Fibroblast of peridontal ligament (primary cell): ENCODE data around the gene SPACA1.
"Not testable (repeated sequence)": the region's sequence is repeated elsewhere in the genome, so short reads cannot be mapped to it uniquely, and the experiment has no call there.

Experiments
- DNase-seq: peaks from one replicate; pipeline ENCODE4 v3.0.0-alpha.2; 2010; ENCODE audit errors: extremely low read depth

The SPACA1 gene

DNA sequence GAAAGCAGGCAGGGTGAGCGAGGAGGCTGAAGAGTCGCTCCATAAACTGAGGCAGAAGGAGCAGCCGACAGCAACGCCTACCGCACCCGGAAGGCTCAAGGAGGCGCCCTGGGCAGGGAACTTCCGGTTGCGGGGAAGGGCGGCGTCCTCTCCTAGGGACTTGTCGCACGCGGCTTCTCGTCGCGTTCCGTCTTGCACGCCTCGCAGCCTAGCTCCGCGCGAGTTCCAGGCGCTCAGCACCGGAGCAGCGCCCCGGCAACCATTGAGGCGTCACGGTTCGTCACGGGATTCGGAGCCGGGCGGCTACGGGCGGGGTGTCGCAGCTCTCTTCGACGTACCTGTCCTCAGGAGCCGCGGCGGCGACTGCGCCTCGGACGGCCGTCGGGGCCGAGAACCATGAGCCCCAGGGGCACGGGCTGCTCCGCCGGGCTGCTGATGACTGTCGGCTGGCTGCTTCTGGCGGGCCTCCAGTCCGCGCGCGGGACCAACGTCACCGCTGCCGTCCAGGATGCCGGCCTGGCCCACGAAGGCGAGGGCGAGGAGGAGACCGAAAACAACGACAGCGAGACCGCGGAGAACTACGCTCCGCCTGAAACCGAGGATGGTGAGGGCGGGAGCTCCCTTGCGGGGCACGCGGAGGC lies at the start of gene SPACA1:
SPACA1 (plus strand) TSS at position 332 of the 641 bp plus-strand sequence; CDS start at position 397, 65 bp downstream.
- no peak for DNase-seq

- no peak for DNase-seq
These were observed 46.9 kb upstream of the SPACA1 start for GRCh38 chr6:88000713-88001112.

DNA sequence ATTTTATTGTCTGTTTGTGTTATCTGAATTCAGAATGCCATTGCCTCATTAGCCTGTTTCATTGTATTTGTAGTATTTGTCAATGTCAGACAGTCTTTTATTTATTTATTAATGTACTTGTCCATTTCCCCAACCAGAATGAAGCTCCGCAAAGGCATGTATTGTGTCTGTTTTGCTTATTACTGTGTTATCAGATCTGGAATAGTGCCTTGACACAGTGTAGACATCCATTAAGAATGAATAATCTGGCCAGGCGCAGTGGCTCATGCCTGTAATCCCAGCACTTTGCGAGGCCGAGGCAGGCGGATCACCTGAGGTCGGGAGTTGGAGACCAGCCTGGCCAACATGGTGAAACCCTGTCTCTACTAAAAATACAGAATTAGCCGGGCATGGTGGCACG lies 46.4 kb upstream of the SPACA1 start:
- DNase-seq = not testable (repeated sequence)

DNA sequence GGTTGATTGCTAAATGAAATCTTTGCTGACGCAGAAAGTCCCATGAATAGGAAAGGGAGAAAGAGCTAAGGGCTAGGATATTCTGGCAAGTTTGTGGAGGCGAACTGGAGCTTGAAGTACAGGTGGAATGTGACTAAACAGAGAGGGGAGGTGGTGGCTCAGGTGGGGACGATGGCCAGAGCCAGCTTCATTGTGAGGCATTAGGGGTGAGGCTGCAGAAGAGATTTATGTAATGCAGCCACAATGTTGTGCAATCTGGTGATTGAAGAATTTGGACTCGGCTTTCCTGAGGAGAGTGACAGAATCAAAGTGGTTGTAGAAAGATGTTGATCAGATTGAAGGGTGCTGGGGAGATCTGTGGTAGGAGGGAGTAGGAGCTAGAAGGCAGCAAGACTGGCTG lies 42.9 kb upstream of the SPACA1 start:
- no peak for DNase-seq

GRCh38 chr6:88006557-88006956 lies 41.1 kb upstream of the SPACA1 start:
- DNase-seq = no peak

- no peak for DNase-seq
These were observed 39.2 kb upstream of the SPACA1 start for GRCh38 chr6:88008411-88008810.

GRCh38 chr6:88008831-88009231 lies 38.8 kb upstream of the SPACA1 start:
- peak; percentile 3 for DNase-seq

DNA sequence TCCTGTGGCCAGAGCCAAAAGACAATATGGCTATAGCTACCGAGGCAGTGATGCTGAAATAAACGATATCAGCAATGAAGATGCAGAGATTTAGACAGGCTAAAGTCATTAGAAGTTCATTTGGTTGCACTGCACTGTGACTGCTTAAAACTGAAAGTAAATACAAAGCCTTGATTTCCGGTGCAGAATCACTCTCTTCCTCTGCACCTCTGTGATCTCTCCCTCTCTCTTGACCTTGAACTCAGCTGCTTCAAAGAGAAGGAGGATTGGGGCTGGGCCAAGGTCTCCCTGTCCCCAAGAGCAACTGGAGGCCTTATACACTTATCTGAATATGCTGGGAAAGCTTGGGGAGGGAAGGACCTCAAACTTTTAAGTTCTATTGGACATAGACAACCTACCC lies 34.6 kb upstream of the SPACA1 start:
- no peak for DNase-seq

GRCh38 chr6:88013554-88013953 lies 34.1 kb upstream of the SPACA1 start:
- no peak for DNase-seq

DNA sequence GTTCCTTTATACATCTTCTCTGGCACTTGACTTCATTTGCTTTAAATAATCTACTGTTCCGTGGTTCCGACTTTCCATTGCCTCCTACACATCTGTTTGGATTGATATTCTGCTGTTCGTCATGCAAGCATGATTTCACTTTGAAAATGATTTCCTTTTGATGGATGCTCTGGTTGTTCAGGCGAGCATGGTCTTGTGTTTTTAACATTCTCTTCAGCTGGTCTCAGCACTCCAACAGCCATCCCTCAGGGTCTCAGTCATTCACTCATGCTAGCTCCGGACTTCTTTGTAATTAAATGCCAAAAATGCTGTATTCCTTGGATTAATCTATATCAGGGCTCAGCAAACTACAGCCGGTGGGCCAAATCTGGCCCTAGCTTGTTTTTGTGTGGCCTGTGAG lies 27.2 kb upstream of the SPACA1 start:
- DNase-seq = no peak

DNA sequence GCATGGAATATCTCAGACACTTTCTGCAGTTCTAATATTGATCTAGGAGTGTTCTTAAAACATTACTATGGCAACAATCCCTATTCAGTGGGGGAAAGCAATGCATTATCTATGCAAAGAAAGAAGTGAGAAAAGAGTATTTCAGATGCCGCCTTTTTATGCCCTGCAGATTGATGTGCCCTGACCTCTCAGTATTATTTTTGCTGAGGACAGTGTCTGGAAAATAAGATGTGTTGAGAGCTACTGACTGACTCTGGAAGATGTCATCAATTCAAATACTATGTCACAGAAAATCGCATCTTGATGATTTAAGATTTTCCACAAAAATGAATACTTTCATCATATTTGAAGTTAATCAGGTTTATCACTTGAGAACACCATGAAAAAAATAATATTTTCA lies 22.9 kb upstream of the SPACA1 start:
- DNase-seq = no peak

DNA sequence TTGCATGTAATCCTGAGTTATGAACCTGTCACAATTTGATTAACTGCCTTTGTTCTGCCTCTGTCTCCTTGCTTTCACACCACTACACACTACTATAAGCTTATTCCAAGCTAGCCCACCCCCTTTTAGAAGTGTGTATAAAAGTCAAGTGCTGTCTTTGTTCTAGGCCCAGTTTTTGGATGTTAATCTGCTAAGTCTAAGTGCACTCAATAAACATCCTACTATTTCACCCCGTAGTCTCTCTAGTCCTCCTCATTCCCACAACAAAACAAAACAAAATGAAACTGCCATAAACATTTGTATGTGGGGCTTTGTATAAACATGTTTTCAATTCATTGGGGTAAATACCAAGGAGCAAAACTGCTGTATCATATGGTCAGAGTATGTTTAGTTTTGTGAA lies 16.1 kb upstream of the SPACA1 start:
- no peak for DNase-seq

GRCh38 chr6:88044530-88044929 lies 3.1 kb upstream of the SPACA1 start:
- no peak for DNase-seq

DNA sequence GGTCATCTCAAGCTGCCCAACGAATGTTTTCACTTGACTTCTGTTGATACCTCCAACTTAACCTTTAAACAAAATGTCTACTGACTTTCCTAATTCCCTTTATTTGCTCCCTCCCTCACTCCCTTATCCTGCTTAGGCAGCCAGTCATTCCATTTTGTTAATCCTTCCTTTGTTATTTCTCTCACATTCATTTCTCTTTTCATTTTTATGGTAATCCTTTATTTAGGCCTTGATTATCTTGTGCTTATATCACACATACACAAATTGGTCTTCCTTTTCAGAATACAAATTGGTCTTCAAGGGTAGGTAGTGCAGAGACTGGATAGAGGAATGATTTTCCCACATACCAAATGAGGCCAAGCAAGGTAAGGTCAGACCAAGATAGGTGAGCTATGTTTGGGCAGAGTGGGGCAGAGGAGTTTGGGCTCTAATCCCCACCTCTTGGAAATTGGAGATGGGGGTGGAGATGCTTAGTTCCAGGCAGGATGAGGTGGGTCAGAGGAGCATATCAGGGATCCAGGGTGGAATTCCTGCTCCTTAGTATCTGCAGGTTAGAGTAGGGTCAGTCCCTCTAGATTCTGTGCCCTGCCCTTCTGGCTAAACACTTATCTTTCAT lies 2.0 kb upstream of the SPACA1 start:
- no peak for DNase-seq

DNA sequence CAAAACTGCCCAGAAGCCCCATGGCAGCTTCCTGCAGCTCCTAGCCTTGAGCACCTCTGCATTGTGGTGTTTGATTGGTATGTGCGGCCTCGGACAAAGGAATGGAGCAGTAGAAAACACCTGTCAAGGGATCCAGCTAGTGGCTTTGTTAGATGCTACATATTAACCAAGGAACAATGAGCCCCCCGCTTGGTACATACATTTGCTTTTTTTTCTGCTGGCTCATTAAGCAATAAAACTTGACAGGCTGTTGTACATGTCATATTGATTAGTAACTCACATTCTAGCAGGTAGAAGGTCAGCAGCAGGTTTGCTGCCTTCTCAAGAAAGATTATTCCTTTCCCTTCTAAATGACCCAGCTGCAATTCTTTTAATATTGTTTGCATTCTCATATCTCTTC lies 937 bp downstream of the SPACA1 start:
- no peak for DNase-seq

GRCh38 chr6:88050140-88050818 lies 2.6 kb downstream of the SPACA1 start:
- no peak for DNase-seq

DNA sequence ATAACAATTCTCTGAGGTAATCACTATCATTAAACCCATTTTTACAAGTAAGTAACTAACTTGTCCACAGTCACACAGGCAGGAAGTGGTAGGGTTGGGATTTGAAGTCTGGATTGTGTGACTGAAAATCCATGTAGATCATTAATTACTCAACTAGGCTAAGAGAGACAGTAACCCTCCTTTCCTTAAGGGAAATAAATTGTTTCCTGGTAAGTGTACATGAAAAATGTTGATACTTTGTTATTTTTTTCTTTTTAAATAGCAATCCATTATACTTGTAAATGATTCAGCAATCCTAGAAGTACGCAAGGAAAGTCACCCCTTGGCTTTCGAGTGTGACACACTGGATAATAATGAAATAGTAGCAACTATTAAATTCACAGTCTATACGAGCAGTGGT lies 11.6 kb downstream of the SPACA1 start:
- DNase-seq = no peak

DNA sequence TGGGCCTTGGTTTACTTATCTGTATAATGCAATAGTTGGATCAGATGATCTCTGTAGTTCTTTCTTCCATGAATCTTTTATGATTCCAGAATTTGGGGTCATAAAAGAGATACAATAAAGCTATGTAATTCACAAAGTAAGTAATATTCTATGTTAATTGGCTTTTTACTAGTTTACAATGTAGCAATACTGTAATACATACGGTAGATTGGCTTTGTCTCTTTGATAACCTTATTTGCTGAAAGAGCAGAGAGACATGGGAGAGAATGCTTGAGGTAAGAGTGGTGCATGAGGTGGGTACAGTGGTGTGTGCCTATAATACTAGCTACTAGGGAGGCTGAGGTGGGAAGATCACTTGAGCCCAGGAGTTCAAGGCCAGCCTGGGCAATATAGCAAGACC lies 14.7 kb downstream of the SPACA1 start:
- no peak for DNase-seq

- DNase-seq = no peak
These were observed 24.8 kb downstream of the SPACA1 start for GRCh38 chr6:88072462-88072861.

DNA sequence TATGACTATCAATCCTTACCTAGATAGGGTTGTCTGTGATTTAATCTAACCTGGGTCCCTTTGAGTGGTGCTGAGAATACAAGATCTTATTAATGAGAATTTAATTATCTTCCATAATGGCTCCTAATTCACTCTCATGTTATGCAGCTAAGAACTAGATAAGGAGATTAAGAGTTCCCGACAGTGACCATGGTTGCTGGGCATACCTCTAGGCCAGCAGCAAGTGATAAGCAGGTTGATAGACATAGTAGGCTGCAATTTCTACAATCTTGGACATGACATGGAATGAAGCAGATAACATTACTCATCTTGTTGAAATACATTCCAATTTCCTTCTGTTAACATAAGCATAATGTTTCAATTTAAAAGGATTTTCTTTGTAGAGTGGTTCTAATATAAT lies 27.1 kb downstream of the SPACA1 start:
- no peak for DNase-seq

DNA sequence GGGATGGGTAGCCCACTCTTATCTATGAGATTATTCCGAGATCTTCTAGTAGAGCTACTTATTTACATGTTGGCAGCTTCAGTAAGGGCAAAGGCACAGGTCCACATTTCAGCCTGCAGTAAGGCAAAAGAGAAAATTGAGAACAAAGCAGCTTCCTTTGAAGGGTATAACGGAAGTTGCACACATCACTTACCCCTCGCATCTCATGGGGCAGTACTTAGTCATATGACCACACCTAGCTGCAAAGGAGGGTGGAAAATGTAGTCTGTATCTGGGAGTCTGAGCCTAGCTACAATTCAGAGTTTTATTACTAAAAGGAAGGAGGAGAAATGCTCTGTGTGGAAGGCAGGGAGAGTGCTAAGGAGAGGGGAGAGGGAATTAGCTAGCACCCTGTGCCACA lies 29.7 kb downstream of the SPACA1 start:
- no peak for DNase-seq

- no peak for DNase-seq
These were observed 39.2 kb downstream of the SPACA1 start for GRCh38 chr6:88086792-88087191.

GRCh38 chr6:88089708-88090107 lies 42.1 kb downstream of the SPACA1 start:
- no peak for DNase-seq
